K562 (cell line): ENCODE measurements around the gene IL23A. TPM values are rescaled to one million over a fixed set of nuclear protein-coding genes. Genes with fewer than 3 reads are reported as not detected.

Source experiments
- ATAC-seq: fragments of 200-7000 bp; cut with Tn5 transposase; 3 replicates; pipeline ENCODE4 v1.9.1; 2020; ENCODE audit warnings: moderate library complexity
- BruUV-seq: library from RNA; stranded (reverse); fragments of 400-500 nt; replicated peaks from 2 replicates; lab custom pipeline; 2021; lab: Mats Ljungman, UMichigan
- CTCF ChIA-PET: fragments of 300-600 bp; formaldehyde crosslinking; extraction: SDS; loops from one replicate; lab custom pipeline; 2021; ENCODE audit warnings: low intra/inter-chr PET ratio; lab: Yijun Ruan, JAX
- POLR2A ChIA-PET: fragments of 300-600, 350-650 bp; sonication (Branson Sonifier 250); formaldehyde crosslinking; extraction: SDS; loops from one replicate; lab custom pipeline; 2021; ENCODE audit warnings: antibody characterized with exemption, inconsistent platforms; lab: Yijun Ruan, JAX
- DNase-seq, 4 experiments: peaks; one replicate each; pipeline versions ENCODE4 v3.0.0 to v3.0.0-alpha.2; 2011 to 2018; ENCODE audit warnings: low spot score in 3 of 4, mixed read lengths in 3 of 4; ENCODE audit errors: extremely low read depth in 1 of 4
- FAIRE-seq: peaks from 2 replicates; lab custom pipeline; 2011; peaks lifted over from hg19 to GRCh38; lab: Jason Lieb, UNC
- H2AFZ ChIP-seq: 2 replicates; pipeline ENCODE4 v1.6.0; 2011; ENCODE audit warnings: low read depth, low read length, control low read depth, inconsistent platforms
- H3K27ac ChIP-seq: fragments of 200-600 bp; 3 replicates; pipeline ENCODE4 v1.8.0; 2011; ENCODE audit warnings: low read depth, mild to moderate bottlenecking, control low read depth, inconsistent platforms, low read length, moderate library complexity, mixed read lengths; ENCODE audit errors: extremely low read depth
- H3K27me3 ChIP-seq, 2 experiments: fragments of 300-600 bp in 1 of 2; 2 replicates in 1 of 2; 3 replicates in 1 of 2; pipeline versions ENCODE4 v1.6.0 to v1.8.0; 2011; ENCODE audit warnings: inconsistent platforms in 2 of 2, low read length in 2 of 2, mild to moderate bottlenecking in 1 of 2, mixed read lengths in 1 of 2, moderate library complexity in 1 of 2; ENCODE audit not compliant: control insufficient read depth in 2 of 2, insufficient read depth in 2 of 2
- H3K36me3 ChIP-seq: fragments of 300-600 bp; 3 replicates; pipeline ENCODE4 v1.8.0; 2011; ENCODE audit warnings: mild to moderate bottlenecking, low read length, inconsistent platforms; ENCODE audit not compliant: control insufficient read depth, insufficient read depth
- H3K4me1 ChIP-seq, 2 experiments: fragments of 200-600 bp in 1 of 2; replicated peaks in 1 of 2; 2 replicates in 1 of 2; 3 replicates in 1 of 2; pipeline versions ENCODE4 v1.5.1 to v1.8.0; 2011; ENCODE audit warnings: inconsistent platforms in 2 of 2, low read length in 2 of 2, mild to moderate bottlenecking in 1 of 2, mixed read lengths in 1 of 2, moderate library complexity in 1 of 2; ENCODE audit not compliant: control insufficient read depth in 2 of 2, insufficient read depth in 2 of 2
- H3K4me2 ChIP-seq: 2 replicates; pipeline ENCODE4 v1.6.1; 2011; ENCODE audit warnings: low read length, control low read depth, inconsistent platforms, mixed read lengths; ENCODE audit not compliant: insufficient read depth
- H3K4me3 ChIP-seq: fragments of 200-600 bp; sonication (generic), shearing (Covaris generic); 2 replicates; pipeline ENCODE4 v1.5.1; 2016; ENCODE audit warnings: control low read depth, inconsistent platforms
- H3K79me2 ChIP-seq: fragments of 200-600 bp; 3 replicates; pipeline ENCODE4 v1.8.0; 2011; ENCODE audit warnings: low read length, inconsistent platforms; ENCODE audit not compliant: control insufficient read depth, insufficient read depth
- H3K9ac ChIP-seq, 2 experiments: 2 replicates each; pipeline versions ENCODE4 v1.6.0 to v1.6.1; 2011; ENCODE audit warnings: low read depth in 2 of 2, low read length in 2 of 2, control low read depth in 1 of 2, inconsistent platforms in 1 of 2, mild to moderate bottlenecking in 1 of 2, mixed read lengths in 1 of 2; ENCODE audit not compliant: insufficient read depth in 1 of 2
- H3K9me1 ChIP-seq: one replicate; pipeline ENCODE4 v1.6.0; 2011; ENCODE audit warnings: inconsistent platforms, mild to moderate bottlenecking, low read length, moderate library complexity; ENCODE audit not compliant: control insufficient read depth, insufficient read depth
- H3K9me3 ChIP-seq: replicated peaks from 2 replicates; pipeline ENCODE4 v1.5.1; 2011; ENCODE audit warnings: low read depth, low read length, inconsistent platforms; ENCODE audit not compliant: control insufficient read depth, insufficient read depth
- H4K20me1 ChIP-seq: replicated peaks from 2 replicates; pipeline ENCODE4 v1.6.1; 2011; ENCODE audit warnings: low read length, inconsistent platforms, mixed read lengths; ENCODE audit not compliant: control insufficient read depth, insufficient read depth
- ARNT ChIP-seq, 2 experiments: fragments of 450-650 bp; IDR thresholded peaks; 2 replicates each; pipeline ENCODE4 v1.6.1; 2016; ENCODE audit warnings: mild to moderate bottlenecking in 1 of 2
- CBFA2T3 ChIP-seq: fragments of 450-650 bp; IDR thresholded peaks from 2 replicates; pipeline ENCODE4 v1.6.1; 2017
- EP300 ChIP-seq: IDR thresholded peaks from 2 replicates; pipeline ENCODE4 v1.6.1; 2012; ENCODE audit warnings: low read length, improper control_type of control experiment
- FOXK1 ChIP-seq: sonication (generic); formaldehyde crosslinking; IDR thresholded peaks from 2 replicates; pipeline ENCODE4 v1.8.0; 2022; ENCODE audit warnings: missing genetic modification reagents, mild to moderate bottlenecking, borderline replicate concordance
- HDAC3 ChIP-seq: fragments of 450-650 bp; IDR thresholded peaks from 2 replicates; pipeline ENCODE4 v1.6.1; 2018; ENCODE audit warnings: borderline replicate concordance, mild to moderate bottlenecking, moderate library complexity; ENCODE audit not compliant: partially characterized antibody
- MCM7 ChIP-seq, 2 experiments: fragments of 450-650 bp; IDR thresholded peaks; 2 replicates each; pipeline ENCODE4 v1.6.1; 2016 to 2018
- MYBL2 ChIP-seq, 2 experiments: fragments of 450-650 bp in 1 of 2; sonication (generic) in 1 of 2; formaldehyde crosslinking in 1 of 2; IDR thresholded peaks; 2 replicates each; pipeline versions ENCODE4 v1.6.1 to v1.8.1; 2017 to 2022; ENCODE audit warnings: borderline replicate concordance in 1 of 2, inconsistent platforms in 1 of 2, low read depth in 1 of 2, mild to moderate bottlenecking in 1 of 2, missing genetic modification reagents in 1 of 2, moderate library complexity in 1 of 2
- MYNN ChIP-seq, 2 experiments: sonication (generic); formaldehyde crosslinking in 1 of 2; IDR thresholded peaks; 2 replicates each; pipeline versions ENCODE4 v1.5.0 to v1.6.1; 2016 to 2020; ENCODE audit warnings: antibody characterized with exemption in 1 of 2, missing genetic modification reagents in 1 of 2
- NR2C2 ChIP-seq, 2 experiments: fragments of 200-800 bp in 1 of 2; sonication (Bioruptor generic) in 1 of 2; sonication (generic) in 1 of 2; formaldehyde crosslinking in 1 of 2; IDR thresholded peaks; 2 replicates each; pipeline versions ENCODE4 v1.6.1 to v1.8.0; 2016 to 2022; ENCODE audit warnings: mild to moderate bottlenecking in 1 of 2, missing compliant biosample characterization in 1 of 2, missing genetic modification characterization in 1 of 2, missing genetic modification reagents in 1 of 2
- PCBP2 ChIP-seq: fragments of 200-400 bp; formaldehyde crosslinking; IDR thresholded peaks from 2 replicates; pipeline ENCODE4 v1.6.1; 2018; ENCODE audit warnings: low read length, low read depth, mild to moderate bottlenecking, moderate library complexity; ENCODE audit not compliant: poor library complexity, severe bottlenecking
- ZBED1 ChIP-seq: IDR thresholded peaks from 2 replicates; pipeline ENCODE4 v1.6.1; 2014
- ZNF134 ChIP-seq: fragments of 250-450 bp; sonication (Bioruptor Pico); conservative IDR thresholded peaks from 2 replicates; pipeline ENCODE4 v1.4.0; 2020
- ZNF445 ChIP-seq: fragments of 250-450 bp; sonication (Bioruptor Pico); IDR thresholded peaks from 2 replicates; pipeline ENCODE4 v1.4.0; 2020; ENCODE audit warnings: low read depth, mild to moderate bottlenecking, moderate library complexity
- ZNF583 ChIP-seq: fragments of 250-450 bp; sonication (Bioruptor Pico); IDR thresholded peaks from 2 replicates; pipeline ENCODE4 v1.4.0; 2020
- whole genome bisulfite sequencing: fragments of 100-300 bp; shearing (Covaris generic); methylation state at CpG from one replicate; pipeline ENCODE4 v1.1.6; 2016; ENCODE audit warnings: low coverage, mixed read lengths; ENCODE audit not compliant: insufficient coverage; ENCODE audit errors: missing lambda C conversion rate; 5-methylcytosine and 5-hydroxymethylcytosine counted together
- in situ Hi-C: fragments of 300-500 bp; cut with MboI; formaldehyde crosslinking; loops from 4 replicates; pipeline ENCODE4 v1.15.0; 2018; ENCODE audit warnings: inconsistent platforms, mixed read lengths
- intact Hi-C: fragments of 100-400 bp; cut with micrococcal nuclease; formaldehyde crosslinking; loops from 2 replicates; pipeline ENCODE4 v1.14.2; 2022
- polyA plus RNA-seq, 8 experiments: library from polyadenylated mRNA; depleted of rRNA in 4 of 8; stranded (reverse) in 5 of 8; unstranded in 3 of 8; fragments of >200 nt; fragmentation: Nextera tagmentation in 2 of 8; fragmentation: Illumina TruSeq in 1 of 8; extraction: Ambion mirVana in 2 of 8; extraction: Trizol in 1 of 8; gene quantifications; 2 replicates each; pipeline versions ENCODE4 v1.2.1 to v1.2.3, GENCODE V29; 2011 to 2014; ENCODE audit warnings: inconsistent platforms in 1 of 8, missing spikeins in 1 of 8
- total RNA-seq, 7 experiments: library from RNA; depleted of rRNA in 6 of 7; stranded (reverse); fragments of >200 nt in 6 of 7; fragmentation: Illumina TruSeq in 2 of 7; extraction: Trizol in 2 of 7; gene quantifications; 2 replicates each; pipeline versions ENCODE4 v1.2.1 to v1.2.3, GENCODE V29; 2011 to 2021; ENCODE audit warnings: low replicate concordance in 1 of 7
- TF ChIP-seq, protein P1 (sequence below): fragments of 450-650 bp; formaldehyde crosslinking; IDR thresholded peaks from 2 replicates; pipeline ENCODE4 v1.4.0; 2020; ENCODE audit warnings: mild to moderate bottlenecking, moderate library complexity
- TF ChIP-seq, protein P2 (sequence below): IDR thresholded peaks from 3 replicates; pipeline ENCODE4 v1.6.1; 2011; ENCODE audit warnings: borderline replicate concordance, mild to moderate bottlenecking, moderate library complexity; ENCODE audit not compliant: insufficient read length; ENCODE audit errors: extremely low read depth
- TF ChIP-seq, protein P3 (sequence below): sonication (generic); formaldehyde crosslinking; IDR thresholded peaks from 2 replicates; pipeline ENCODE4 v1.8.0; 2022; ENCODE audit warnings: missing genetic modification reagents, mild to moderate bottlenecking, moderate library complexity, borderline replicate concordance

IL23A gene
- total and polyA plus RNA-seq, 9 of the 15 experiments (the other 6 are each of a cell fraction or from before 2014, with no cell fraction given), result 4.4 to 37.2 (median 9.6) TPM

DNA sequence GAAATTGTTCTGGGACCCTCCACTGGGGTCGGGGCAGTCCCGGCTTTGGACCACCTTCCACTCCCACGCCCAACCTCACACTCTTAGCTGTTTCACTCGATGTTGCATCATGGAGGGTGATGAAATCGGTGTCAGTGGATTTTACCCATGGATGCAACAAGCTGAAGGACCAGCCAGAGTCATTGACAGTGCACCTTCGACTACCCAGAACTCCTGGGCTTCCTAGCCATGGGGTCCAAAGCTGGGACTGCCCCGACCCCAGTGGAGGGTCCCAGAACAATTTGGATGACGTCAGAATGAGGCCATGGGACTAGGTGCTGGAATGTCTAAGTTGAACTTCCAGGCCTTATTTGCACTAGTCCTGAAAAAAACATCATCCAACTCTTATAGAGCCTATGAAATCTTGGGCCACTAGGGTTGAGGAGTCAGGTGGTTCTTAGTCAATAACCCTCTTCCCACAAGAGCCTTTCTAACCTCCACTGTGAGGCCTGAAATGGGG lies 882 bp upstream of the IL23A start:
- Histone ChIP-seq H3K9me3 (no peaks in the 10 kb centered on the region), H3K4me3 (peak overlapping the region; percentile 25; the same call in 1 of the 2 replicates), H3K4me1 (peaks cover 20 to 50% of the 10 kb centered on the region in 2 experiments), H2AFZ (peak overlapping the region; percentile 88; the same call in 1 of the 2 replicates), H3K36me3 (peaks cover 16% of the 10 kb centered on the region; the same call in 2 of the 3 replicates), H3K4me2 (peak overlapping the region; percentile 57), H3K27ac (peak overlapping the region; percentile 84), H3K9ac (peak overlapping the region; percentile 69 to 80; a peak in 3 of 4 replicates), H3K9me1 (peaks cover 3% of the 10 kb centered on the region), H4K20me1 (no peaks in the 10 kb centered on the region), H3K27me3 (no peaks in the 10 kb centered on the region), H3K79me2 (peaks cover 20% of the 10 kb centered on the region)
- no TSS peak for BruUV-seq
- ATAC-seq (peak; percentile 2), FAIRE-seq (no peak), DNase-seq (peak in 1 of 4 experiments; percentile 27)
- ChIA-PET POLR2A (interaction anchor here (0.6 to 19.0 kb wide), 7 partner anchors 12 to 101 kb away, joined by 3 to 274 read pairs (median 4); partner anchors contain the start of genes APOF, CNPY2, COQ10A and STAT2), CTCF (no interaction called here)
- intact Hi-C loops (no loop called here), in situ Hi-C loops (no loop called here)
- 32% methylated on average over 8 of the region's 8 CpGs for WGBS
- peak; percentile 90 for TF ChIP-seq ZNF583 (CRISPR knock-in tag)
- TF ChIP-seq PCBP2, result no peak
- no peak for TF ChIP-seq NR2C2 (CRISPR knock-in tag; IDR thresholded peaks at IDR 0.05)
- TF ChIP-seq NR2C2 (tag; IDR thresholded peaks at IDR 0.05), result no peak
- no peak for TF ChIP-seq FOXK1 (CRISPR knock-in tag)
- TF ChIP-seq MYNN (IDR thresholded peaks at IDR 0.05), result no peak
- TF ChIP-seq MYNN (CRISPR knock-in tag; IDR thresholded peaks at IDR 0.05), result no peak
- TF ChIP-seq ZNF134 (CRISPR knock-in tag), result peak; percentile 43; the same call in 1 of the 2 replicates
- peak; percentile 5 for TF ChIP-seq HDAC3
- TF ChIP-seq, protein P1, sequence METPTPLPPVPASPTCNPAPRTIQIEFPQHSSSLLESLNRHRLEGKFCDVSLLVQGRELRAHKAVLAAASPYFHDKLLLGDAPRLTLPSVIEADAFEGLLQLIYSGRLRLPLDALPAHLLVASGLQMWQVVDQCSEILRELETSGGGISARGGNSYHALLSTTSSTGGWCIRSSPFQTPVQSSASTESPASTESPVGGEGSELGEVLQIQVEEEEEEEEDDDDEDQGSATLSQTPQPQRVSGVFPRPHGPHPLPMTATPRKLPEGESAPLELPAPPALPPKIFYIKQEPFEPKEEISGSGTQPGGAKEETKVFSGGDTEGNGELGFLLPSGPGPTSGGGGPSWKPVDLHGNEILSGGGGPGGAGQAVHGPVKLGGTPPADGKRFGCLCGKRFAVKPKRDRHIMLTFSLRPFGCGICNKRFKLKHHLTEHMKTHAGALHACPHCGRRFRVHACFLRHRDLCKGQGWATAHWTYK (CRISPR knock-in tag), result peak; percentile 72
- peak; percentile 69; the same call in 1 of the 2 replicates for TF ChIP-seq EP300
- TF ChIP-seq, protein P2, sequence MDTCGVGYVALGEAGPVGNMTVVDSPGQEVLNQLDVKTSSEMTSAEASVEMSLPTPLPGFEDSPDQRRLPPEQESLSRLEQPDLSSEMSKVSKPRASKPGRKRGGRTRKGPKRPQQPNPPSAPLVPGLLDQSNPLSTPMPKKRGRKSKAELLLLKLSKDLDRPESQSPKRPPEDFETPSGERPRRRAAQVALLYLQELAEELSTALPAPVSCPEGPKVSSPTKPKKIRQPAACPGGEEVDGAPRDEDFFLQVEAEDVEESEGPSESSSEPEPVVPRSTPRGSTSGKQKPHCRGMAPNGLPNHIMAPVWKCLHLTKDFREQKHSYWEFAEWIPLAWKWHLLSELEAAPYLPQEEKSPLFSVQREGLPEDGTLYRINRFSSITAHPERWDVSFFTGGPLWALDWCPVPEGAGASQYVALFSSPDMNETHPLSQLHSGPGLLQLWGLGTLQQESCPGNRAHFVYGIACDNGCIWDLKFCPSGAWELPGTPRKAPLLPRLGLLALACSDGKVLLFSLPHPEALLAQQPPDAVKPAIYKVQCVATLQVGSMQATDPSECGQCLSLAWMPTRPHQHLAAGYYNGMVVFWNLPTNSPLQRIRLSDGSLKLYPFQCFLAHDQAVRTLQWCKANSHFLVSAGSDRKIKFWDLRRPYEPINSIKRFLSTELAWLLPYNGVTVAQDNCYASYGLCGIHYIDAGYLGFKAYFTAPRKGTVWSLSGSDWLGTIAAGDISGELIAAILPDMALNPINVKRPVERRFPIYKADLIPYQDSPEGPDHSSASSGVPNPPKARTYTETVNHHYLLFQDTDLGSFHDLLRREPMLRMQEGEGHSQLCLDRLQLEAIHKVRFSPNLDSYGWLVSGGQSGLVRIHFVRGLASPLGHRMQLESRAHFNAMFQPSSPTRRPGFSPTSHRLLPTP, result no peak
- TF ChIP-seq MYBL2 (IDR thresholded peaks at IDR 0.05; ENCODE audit: low read depth), result no peak
- no peak for TF ChIP-seq MYBL2 (CRISPR knock-in tag; IDR thresholded peaks at IDR 0.05; ENCODE audit: borderline replicate concordance)
- no peak for TF ChIP-seq MCM7 (IDR thresholded peaks at IDR 0.05)
- TF ChIP-seq ARNT (IDR thresholded peaks at IDR 0.05), result no peak
- no peak for TF ChIP-seq ZBED1
- no peak for TF ChIP-seq CBFA2T3
- TF ChIP-seq, protein P3, sequence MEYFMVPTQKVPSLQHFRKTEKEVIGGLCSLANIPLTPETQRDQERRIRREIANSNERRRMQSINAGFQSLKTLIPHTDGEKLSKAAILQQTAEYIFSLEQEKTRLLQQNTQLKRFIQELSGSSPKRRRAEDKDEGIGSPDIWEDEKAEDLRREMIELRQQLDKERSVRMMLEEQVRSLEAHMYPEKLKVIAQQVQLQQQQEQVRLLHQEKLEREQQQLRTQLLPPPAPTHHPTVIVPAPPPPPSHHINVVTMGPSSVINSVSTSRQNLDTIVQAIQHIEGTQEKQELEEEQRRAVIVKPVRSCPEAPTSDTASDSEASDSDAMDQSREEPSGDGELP (CRISPR knock-in tag), result peak; percentile 25; the same call in 1 of the 2 replicates
- no peak for TF ChIP-seq ZNF445 (CRISPR knock-in tag)
